CD8-positive, alpha-beta memory T cell (primary cell): ENCODE measurements around the gene IQSEC1. TPM values are rescaled to one million over a fixed set of nuclear protein-coding genes. Genes with fewer than 3 reads are reported as not detected.

Experiments
- CTCF ChIA-PET: fragments of 350-600 bp; sonication (Branson Sonifier 250); formaldehyde crosslinking; loops from one replicate; lab custom pipeline; 2021; ENCODE audit warnings: antibody characterized with exemption; lab: Charles Lee
- POLR2A ChIA-PET: fragments of 350-600 bp; sonication (Branson Sonifier 250); formaldehyde crosslinking; loops from one replicate; lab custom pipeline; 2021; ENCODE audit warnings: antibody characterized with exemption; lab: Charles Lee
- DNase-seq, 5 donors: peaks; one replicate each; pipeline versions ENCODE4 v3.0.0 to v3.0.0-alpha.2; 2020 to 2022; ENCODE audit warnings: mixed read lengths in 1 of 5
- H3K27ac ChIP-seq: one replicate; pipeline ENCODE4 v1.7.0; 2013; ENCODE audit warnings: low read depth, mild to moderate bottlenecking, low read length, moderate library complexity
- H3K27me3 ChIP-seq: 2 replicates; pipeline ENCODE4 v1.7.0; 2013; ENCODE audit warnings: low read length, mild to moderate bottlenecking; ENCODE audit not compliant: insufficient read depth, poor library complexity, severe bottlenecking
- H3K36me3 ChIP-seq: 2 replicates; pipeline ENCODE4 v1.7.0; 2013; ENCODE audit warnings: mild to moderate bottlenecking, low read length, moderate library complexity; ENCODE audit not compliant: insufficient read depth
- H3K4me1 ChIP-seq: 2 replicates; pipeline ENCODE4 v1.7.0; 2013; ENCODE audit warnings: mild to moderate bottlenecking, low read length, moderate library complexity; ENCODE audit not compliant: insufficient read depth
- H3K4me3 ChIP-seq: 2 replicates; pipeline ENCODE4 v1.7.0; 2013; ENCODE audit warnings: mild to moderate bottlenecking, low read length
- H3K9me3 ChIP-seq: 2 replicates; pipeline ENCODE4 v1.7.0; 2013; ENCODE audit warnings: mild to moderate bottlenecking, low read length
- H3K27ac Mint-ChIP-seq, 8 donors: one replicate each; pipeline ENCODE4 v1.8.0; 2020 to 2021; ENCODE audit warnings: mixed read lengths in 8 of 8, mild to moderate bottlenecking in 6 of 8, inconsistent platforms in 3 of 8, moderate library complexity in 3 of 8
- H3K27me3 Mint-ChIP-seq, 2 donors: one replicate each; pipeline ENCODE4 v1.8.0; 2020 to 2021; ENCODE audit warnings: mixed read lengths in 2 of 2, mild to moderate bottlenecking in 1 of 2, moderate library complexity in 1 of 2
- H3K36me3 Mint-ChIP-seq, 3 donors: one replicate each; pipeline ENCODE4 v1.8.0; 2020 to 2021; ENCODE audit warnings: mixed read lengths in 3 of 3, inconsistent platforms in 1 of 3, mild to moderate bottlenecking in 1 of 3
- H3K4me1 Mint-ChIP-seq, 3 donors: one replicate each; pipeline ENCODE4 v1.8.0; 2020 to 2021; ENCODE audit warnings: mixed read lengths in 3 of 3, inconsistent platforms in 1 of 3, mild to moderate bottlenecking in 1 of 3
- H3K4me3 Mint-ChIP-seq, 7 donors: one replicate each; pipeline ENCODE4 v1.8.0; 2020 to 2021; ENCODE audit warnings: mixed read lengths in 7 of 7, mild to moderate bottlenecking in 6 of 7, moderate library complexity in 4 of 7, inconsistent platforms in 2 of 7
- H3K9me3 Mint-ChIP-seq, 5 donors: one replicate each; pipeline ENCODE4 v1.8.0; 2020 to 2022; ENCODE audit warnings: mixed read lengths in 5 of 5, mild to moderate bottlenecking in 3 of 5, moderate library complexity in 2 of 5, inconsistent platforms in 1 of 5
- polyA plus RNA-seq: library from polyadenylated mRNA; unstranded; fragments of 300-500 nt; fragmentation: Illumina TruSeq; gene quantifications from one replicate; pipeline ENCODE4 v1.2.3, GENCODE V29; 2021
- total RNA-seq, 2 experiments: library from RNA; stranded (reverse); gene quantifications; one replicate each; pipeline ENCODE4 v1.2.3, GENCODE V29; 2021

IQSEC1 gene
- total and polyA plus RNA-seq, 3 experiments from 2014 or later: 18.5 to 33.7 (median 19.8) TPM

- Mint-ChIP-seq H3K36me3 (peaks cover 0 to 34% (median 0%) of the 10 kb centered on the region in 3 donors), H3K4me1 (peaks cover 60 to 83% (median 64%) of the 10 kb centered on the region in 3 donors), H3K27me3 (no peaks in the 10 kb centered on the region), H3K9me3 (no peaks in the 10 kb centered on the region), H3K27ac (peak overlapping the region in 3 of 8 donors; percentile 47 to 69 (median 50)), H3K4me3 (no peak overlapping the region)
- POLR2A ChIA-PET: no interaction called here
- no peak overlapping the region for H3K4me3 ChIP-seq
- no peaks in the 10 kb centered on the region for H3K9me3 ChIP-seq
- no peaks in the 10 kb centered on the region for H3K27me3 ChIP-seq
- DNase-seq: no peak
- peaks cover 6% of the 10 kb centered on the region for H3K36me3 ChIP-seq
- CTCF ChIA-PET: no interaction called here
- H3K27ac ChIP-seq: peak overlapping the region; percentile 32
- H3K4me1 ChIP-seq: peaks cover 62% of the 10 kb centered on the region
These were observed 120.7 kb downstream of the IQSEC1 start for GRCh38 chr3:12952343-12953200.

- H3K27me3 ChIP-seq: no peaks in the 10 kb centered on the region
- CTCF ChIA-PET: interaction anchor here (0.7 to 2.6 kb wide), 3 partner anchors 10 to 57 kb away, joined by 3 to 11 read pairs (median 3); no protein-coding TSS in a partner anchor
- no peak overlapping the region for H3K27ac ChIP-seq
- DNase-seq: peak in 1 of 5 donors; percentile 17
- peaks cover 0 to 22% (median 0%) of the 10 kb centered on the region in 3 donors for H3K36me3 Mint-ChIP-seq
- peaks cover 55 to 71% (median 59%) of the 10 kb centered on the region in 3 donors for H3K4me1 Mint-ChIP-seq
- POLR2A ChIA-PET: interaction anchor here (0.7 to 0.8 kb wide), 2 partner anchors 15 to 19 kb away, joined by 3 to 5 read pairs; no protein-coding TSS in a partner anchor
- peak overlapping the region; percentile 36 to 95 (median 64) for H3K27ac Mint-ChIP-seq
- no peak overlapping the region for H3K4me3 ChIP-seq
- no peaks in the 10 kb centered on the region for H3K27me3 Mint-ChIP-seq
- H3K9me3 ChIP-seq: no peaks in the 10 kb centered on the region
- H3K36me3 ChIP-seq: peaks cover 6% of the 10 kb centered on the region
- H3K4me3 Mint-ChIP-seq: peak overlapping the region in 4 of 7 donors; percentile 20 to 59 (median 53)
- H3K4me1 ChIP-seq: peaks cover 52% of the 10 kb centered on the region
- H3K9me3 Mint-ChIP-seq: no peaks in the 10 kb centered on the region
These were observed 124.1 kb downstream of the IQSEC1 start for GRCh38 chr3:12948891-12949711.

- H3K4me3 ChIP-seq: no peak overlapping the region
- peak overlapping the region in 3 of 7 donors; percentile 57 to 61 (median 59) for H3K4me3 Mint-ChIP-seq
- H3K36me3 Mint-ChIP-seq: peaks cover 0 to 16% (median 0%) of the 10 kb centered on the region in 3 donors
- peaks cover 49 to 66% (median 54%) of the 10 kb centered on the region in 3 donors for H3K4me1 Mint-ChIP-seq
- DNase-seq: no peak
- H3K36me3 ChIP-seq: peaks cover 6% of the 10 kb centered on the region
- H3K9me3 ChIP-seq: no peaks in the 10 kb centered on the region
- peak overlapping the region in 7 of 8 donors; percentile 9 to 78 (median 58) for H3K27ac Mint-ChIP-seq
- POLR2A ChIA-PET: no interaction called here
- CTCF ChIA-PET: interaction anchor here (1.3 to 2.6 kb wide), 3 partner anchors 12 to 56 kb away, joined by 3 to 11 read pairs (median 6); no protein-coding TSS in a partner anchor
- H3K27me3 ChIP-seq: no peaks in the 10 kb centered on the region
- peaks cover 52% of the 10 kb centered on the region for H3K4me1 ChIP-seq
- H3K9me3 Mint-ChIP-seq: no peaks in the 10 kb centered on the region
- H3K27me3 Mint-ChIP-seq: no peaks in the 10 kb centered on the region
- H3K27ac ChIP-seq: no peak overlapping the region
These were observed 124.9 kb downstream of the IQSEC1 start for GRCh38 chr3:12948371-12948770.

GRCh38 chr3:12947504-12948369, 125.5 kb downstream of the IQSEC1 start:
- DNase-seq: no peak
- H3K36me3 Mint-ChIP-seq: peaks cover 0 to 21% (median 0%) of the 10 kb centered on the region in 3 donors
- no peaks in the 10 kb centered on the region for H3K9me3 Mint-ChIP-seq
- no peaks in the 10 kb centered on the region for H3K27me3 Mint-ChIP-seq
- Histone ChIP-seq H3K27me3 (no peaks in the 10 kb centered on the region), H3K4me3 (no peak overlapping the region), H3K9me3 (no peaks in the 10 kb centered on the region), H3K36me3 (peaks cover 6% of the 10 kb centered on the region), H3K4me1 (peaks cover 49% of the 10 kb centered on the region), H3K27ac (no peak overlapping the region)
- H3K4me1 Mint-ChIP-seq: peaks cover 49 to 63% (median 53%) of the 10 kb centered on the region in 3 donors
- ChIA-PET POLR2A (no interaction called here), CTCF (interaction anchor here (1.2 to 2.6 kb wide), 4 partner anchors 11 to 48 kb away, joined by 3 to 11 read pairs (median 4); no protein-coding TSS in a partner anchor)
- peak overlapping the region in 2 of 7 donors; percentile 14 to 61 for H3K4me3 Mint-ChIP-seq
- H3K27ac Mint-ChIP-seq: peak overlapping the region in 7 of 8 donors; percentile 24 to 87 (median 60)

GRCh38 chr3:12946649-12947316, 126.4 kb downstream of the IQSEC1 start:
- Histone ChIP-seq H3K4me1 (peaks cover 43% of the 10 kb centered on the region), H3K27ac (no peak overlapping the region), H3K27me3 (no peaks in the 10 kb centered on the region), H3K36me3 (peaks cover 6% of the 10 kb centered on the region), H3K4me3 (no peak overlapping the region), H3K9me3 (no peaks in the 10 kb centered on the region)
- H3K9me3 Mint-ChIP-seq: no peaks in the 10 kb centered on the region
- H3K27me3 Mint-ChIP-seq: no peaks in the 10 kb centered on the region
- DNase-seq: no peak
- peaks cover 0 to 25% (median 0%) of the 10 kb centered on the region in 3 donors for H3K36me3 Mint-ChIP-seq
- peaks cover 48 to 57% (median 51%) of the 10 kb centered on the region in 3 donors for H3K4me1 Mint-ChIP-seq
- H3K27ac Mint-ChIP-seq: peak overlapping the region in 5 of 8 donors; percentile 10 to 70 (median 42)
- POLR2A ChIA-PET: no interaction called here
- CTCF ChIA-PET: interaction anchor here (1.2 to 2.6 kb wide), 3 partner anchors 10 to 37 kb away, joined by 3 to 11 read pairs (median 3); no protein-coding TSS in a partner anchor
- H3K4me3 Mint-ChIP-seq: no peak overlapping the region

- peaks cover 38% of the 10 kb centered on the region for H3K4me1 ChIP-seq
- H3K9me3 Mint-ChIP-seq: no peaks in the 10 kb centered on the region
- no peak for DNase-seq
- no peaks in the 10 kb centered on the region for H3K9me3 ChIP-seq
- H3K36me3 ChIP-seq: peaks cover 8% of the 10 kb centered on the region
- H3K27me3 ChIP-seq: no peaks in the 10 kb centered on the region
- H3K4me1 Mint-ChIP-seq: peaks cover 44 to 53% (median 46%) of the 10 kb centered on the region in 3 donors
- H3K4me3 ChIP-seq: no peak overlapping the region
- peak overlapping the region in 7 of 8 donors; percentile 11 to 66 (median 38) for H3K27ac Mint-ChIP-seq
- ChIA-PET POLR2A (no interaction called here), CTCF (interaction anchor here (1.2 to 2.6 kb wide), 2 partner anchors 10 to 14 kb away, joined by 3 to 11 read pairs; no protein-coding TSS in a partner anchor)
- H3K36me3 Mint-ChIP-seq: peaks cover 0 to 26% (median 0%) of the 10 kb centered on the region in 3 donors
- peak overlapping the region in 2 of 7 donors; percentile 12 to 24 for H3K4me3 Mint-ChIP-seq
- no peaks in the 10 kb centered on the region for H3K27me3 Mint-ChIP-seq
- H3K27ac ChIP-seq: no peak overlapping the region
These were observed 127.0 kb downstream of the IQSEC1 start for GRCh38 chr3:12946251-12946648.
